GM23248 (cell line): Measurements from ENCODE around the gene TP53I13.

Source experiments
- EZH2 ChIP-seq: fragments of 200-600 bp; sonication (generic); IDR thresholded peaks from 2 replicates; pipeline ENCODE4 v1.6.1; 2018; ENCODE audit warnings: antibody characterized with exemption, mild to moderate bottlenecking; ENCODE audit not compliant: insufficient read depth, poor library complexity, severe bottlenecking
- EZH2phosphoT487 ChIP-seq: fragments of 200-600 bp; sonication (generic); IDR thresholded peaks from 2 replicates; pipeline ENCODE4 v1.6.1; 2018; ENCODE audit warnings: antibody characterized with exemption, moderate library complexity, mild to moderate bottlenecking, low read depth; ENCODE audit not compliant: insufficient read depth

GRCh38 chr17:29577001-29577370 is 8.5 kb downstream of the TP53I13 start:
- TF ChIP-seq EZH2phosphoT487 (no peak), EZH2 (no peak)
